ENCODE measurements around the gene ACSBG1. TPM values are rescaled to one million over a fixed set of nuclear protein-coding genes. Genes with fewer than 3 reads are reported as not detected.
A peak's percentile ranks its signal among the peaks of the same experiment; 100 is the strongest.

The ACSBG1 gene
- total and polyA plus RNA-seq, 10 of the 15 experiments (the other 5 are each of a cell fraction or from before 2014, with no cell fraction given): 0.11 to 0.75 (median 0.42) TPM

DNA sequence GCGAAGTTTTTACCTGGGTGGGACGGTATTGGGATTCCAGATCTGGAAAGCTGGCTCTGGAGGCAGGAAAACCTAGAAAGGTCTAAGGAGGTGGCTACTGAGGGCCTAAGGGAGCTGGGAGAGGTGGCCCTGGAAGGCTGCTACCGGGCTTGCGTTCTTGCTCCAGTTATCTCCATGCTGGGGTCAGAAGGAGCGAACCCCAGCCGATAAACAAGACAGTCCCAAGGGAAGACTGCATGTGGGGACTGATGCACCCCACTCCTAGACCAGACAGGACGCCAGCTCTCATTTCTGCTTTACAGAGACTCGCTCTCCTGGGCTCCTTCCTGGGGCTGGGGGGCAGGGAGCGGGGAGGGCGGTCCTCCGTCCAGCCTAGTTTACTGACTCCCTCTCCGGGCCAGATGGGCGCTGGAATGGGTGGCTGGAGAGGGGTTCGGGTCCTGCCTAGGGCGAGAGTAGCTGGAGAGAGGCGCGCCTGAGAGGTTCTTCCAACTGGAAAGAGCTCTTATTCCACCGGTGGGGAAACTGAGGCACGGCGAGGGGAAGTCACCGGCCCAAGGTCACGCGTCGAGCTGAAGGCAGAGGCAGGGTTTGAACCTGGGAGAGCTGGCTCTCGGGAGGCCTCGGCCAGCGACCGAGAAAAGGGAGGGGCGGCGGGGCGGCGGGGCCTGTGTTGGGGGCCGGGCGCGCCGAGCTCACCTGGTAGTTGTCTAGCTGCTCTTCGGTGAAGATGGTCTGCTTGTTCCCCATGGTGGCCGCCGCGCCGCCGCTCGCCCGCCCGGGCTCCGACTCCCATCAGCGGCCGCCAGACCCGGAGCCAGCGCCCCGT, 103.7 kb downstream of the ACSBG1 start:
- FAIRE-seq (no peak), DNase-seq (ENCODE audit: low read depth, low spot score) (no peak), ATAC-seq (peak; percentile 59)
- Histone ChIP-seq H3K36me3 (ENCODE audit: control insufficient read depth in 2 of 2, insufficient read depth in 2 of 2, low read length in 1 of 2) (no peaks in the 10 kb centered on the region), H3K4me1 (ENCODE audit: control insufficient read depth, insufficient read depth, low read length) (peaks cover 5% of the 10 kb centered on the region), H3K27ac (ENCODE audit: control insufficient read depth, insufficient read depth) (no peak overlapping the region), H3K9ac (ENCODE audit: control insufficient read depth, insufficient read depth, low read length) (no peak overlapping the region), H3K4me2 (ENCODE audit: control insufficient read depth, insufficient read depth) (peak overlapping the region; percentile 89; the same call in 1 of the 2 replicates), H2AFZ (ENCODE audit: control insufficient read depth, low read depth, low read length) (peak overlapping the region; percentile 46), H3K27me3 (replicated peaks in 1 of 2; ENCODE audit: control insufficient read depth in 2 of 2, insufficient read depth in 2 of 2, low read length in 1 of 2) (no peaks in the 10 kb centered on the region), H3K9me3 (replicated peaks; ENCODE audit: control insufficient read depth, insufficient read depth, low read length) (no peaks in the 10 kb centered on the region), H3K79me2 (ENCODE audit: control insufficient read depth, insufficient read depth, low read length) (no peaks in the 10 kb centered on the region), H3K4me3 (peak overlapping the region; percentile 88; the same call in 1 of the 2 replicates), H4K20me1 (ENCODE audit: control insufficient read depth, insufficient read depth) (no peaks in the 10 kb centered on the region)
- POLR2A ChIA-PET: interaction anchor here (0.6 to 1.0 kb wide), 4 partner anchors 9 to 25 kb away, joined by 3 to 5 read pairs (median 4); no protein-coding TSS in a partner anchor
- in situ Hi-C loops (cut with MboI): no loop called here
- RAD21 ChIA-PET (ENCODE audit: unreplicated experiment): interaction anchor here (0.5 to 9.5 kb wide), 17 partner anchors 8 to 571 kb away, joined by 3 to 147 read pairs (median 5); partner anchors contain the start of gene IDH3A
- TF ChIP-seq, protein P1, sequence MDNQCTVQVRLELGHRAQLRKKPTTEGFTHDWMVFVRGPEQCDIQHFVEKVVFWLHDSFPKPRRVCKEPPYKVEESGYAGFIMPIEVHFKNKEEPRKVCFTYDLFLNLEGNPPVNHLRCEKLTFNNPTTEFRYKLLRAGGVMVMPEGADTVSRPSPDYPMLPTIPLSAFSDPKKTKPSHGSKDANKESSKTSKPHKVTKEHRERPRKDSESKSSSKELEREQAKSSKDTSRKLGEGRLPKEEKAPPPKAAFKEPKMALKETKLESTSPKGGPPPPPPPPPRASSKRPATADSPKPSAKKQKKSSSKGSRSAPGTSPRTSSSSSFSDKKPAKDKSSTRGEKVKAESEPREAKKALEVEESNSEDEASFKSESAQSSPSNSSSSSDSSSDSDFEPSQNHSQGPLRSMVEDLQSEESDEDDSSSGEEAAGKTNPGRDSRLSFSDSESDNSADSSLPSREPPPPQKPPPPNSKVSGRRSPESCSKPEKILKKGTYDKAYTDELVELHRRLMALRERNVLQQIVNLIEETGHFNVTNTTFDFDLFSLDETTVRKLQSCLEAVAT (IDR thresholded peaks at IDR 0.05): no peak
- BruUV-seq (replicated peaks): no TSS peak
- 35% methylated on average over 44 of the region's 51 CpGs for WGBS (ENCODE audit: insufficient coverage, insufficient replicate concordance, low lambda C conversion rate, missing lambda C conversion rate)
- CTCF ChIA-PET: interaction anchor here (0.8 to 7.0 kb wide), 22 partner anchors 9 to 222 kb away, joined by 3 to 200 read pairs (median 6); partner anchors contain the start of genes DNAJA4 and IDH3A
- SMC1A ChIA-PET (ENCODE audit: uncharacterized antibody, unreplicated experiment): interaction anchor here (0.8 to 4.4 kb wide), 11 partner anchors 9 to 112 kb away, joined by 3 to 57 read pairs (median 10); no protein-coding TSS in a partner anchor
- intact Hi-C loops (cut with micrococcal nuclease; ENCODE audit: unreplicated experiment): loop anchor here (1.0 to 2.0 kb wide), 3 partner anchors 18 to 111 kb away; partner anchors contain the start of gene IDH3A

Data from GM12878 (cell line).